ENCODE data around the gene ARHGEF37. TPM values are rescaled to one million over a fixed set of nuclear protein-coding genes. Genes with fewer than 3 reads are reported as not detected.

ARHGEF37 gene
- total and polyA plus RNA-seq, 2 of the 8 experiments (the other 6 are each of a cell fraction or from before 2014, with no cell fraction given) = 0.21 to 0.48 TPM

GRCh38 chr5:149618581-149619248 is 37.4 kb downstream of the ARHGEF37 start (continued):
- TF ChIP-seq RBBP5 (IDR thresholded peaks at IDR 0.05; ENCODE audit: borderline replicate concordance, low read depth, low read length) (no peak), CHD1 (IDR thresholded peaks at IDR 0.05; ENCODE audit: low read depth, low read length) (no peak), SP2 (IDR thresholded peaks at IDR 0.05; ENCODE audit: low read length) (no peak), CTBP2 (IDR thresholded peaks at IDR 0.05; ENCODE audit: borderline replicate concordance, insufficient read depth, insufficient read length, low read length) (no peak), NANOG (IDR thresholded peaks at IDR 0.05; ENCODE audit: insufficient read depth, low read depth, low read length, poor library complexity, severe bottlenecking) (no peak), CTCF (IDR thresholded peaks at IDR 0.05; ENCODE audit: control extremely low read depth in 1 of 3, insufficient read depth in 1 of 3, low read depth in 1 of 3, low read length in 3 of 3) (peak; percentile 50 to 83 (median 72)), SP1 (IDR thresholded peaks at IDR 0.05; ENCODE audit: low read depth, low read length) (no peak)
